Stimulated activated CD8-positive, alpha-beta memory T cell treated with anti-CD3 and anti-CD28 coated beads, Interleukin-7, amount 100 ng/mL, for 1 hour (primary cell): ENCODE data around the gene SRBD1.
"Not testable (repeated sequence)": the region's sequence is repeated elsewhere in the genome, so short reads cannot be mapped to it uniquely, and the experiment has no call there.

Source experiments
- DNase-seq, 2 donors: peaks; one replicate each; pipeline ENCODE4 v3.0.0-alpha.2; 2020; ENCODE audit warnings: low read depth in 2 of 2

The SRBD1 gene

DNA sequence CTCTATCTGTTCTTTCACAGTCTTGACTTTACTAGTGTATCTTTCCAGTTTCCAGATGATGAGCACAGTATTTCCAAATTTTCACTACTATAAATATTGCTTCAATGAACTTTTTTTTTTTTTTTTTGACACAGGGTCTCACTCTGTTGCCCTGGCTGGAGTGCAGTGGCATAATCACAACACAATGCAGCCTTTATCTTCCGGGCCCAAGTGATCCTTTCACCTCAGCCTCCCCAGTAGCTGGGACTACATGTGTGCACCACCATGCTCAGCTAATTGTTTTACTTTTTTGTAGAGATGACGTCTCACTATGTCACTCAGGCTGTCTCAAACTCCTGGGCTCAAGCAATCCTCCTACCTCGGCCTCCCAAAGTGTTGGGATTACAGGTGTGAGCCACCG is 142.8 kb downstream of the SRBD1 start:
- DNase-seq, result no peak

DNA sequence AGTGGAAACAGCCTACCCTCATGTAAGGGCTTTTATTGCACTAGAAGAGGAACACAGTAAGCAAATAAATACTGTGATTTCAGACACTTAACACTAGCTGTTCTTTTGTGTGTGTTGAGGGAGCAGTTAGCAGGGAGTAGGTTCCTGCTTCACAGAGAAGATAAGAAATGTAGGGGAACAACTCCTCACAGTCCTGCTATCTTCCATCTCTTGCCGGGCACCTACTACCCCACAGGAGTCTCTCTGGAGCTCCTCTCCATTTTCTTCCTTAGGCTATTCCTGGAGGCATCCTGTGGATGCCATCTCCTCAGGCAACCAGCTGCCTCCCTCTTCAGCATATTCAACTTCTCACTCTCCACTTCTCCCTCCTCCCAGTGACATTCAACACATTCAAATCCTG is 145.0 kb downstream of the SRBD1 start:
- DNase-seq, result no peak

DNA sequence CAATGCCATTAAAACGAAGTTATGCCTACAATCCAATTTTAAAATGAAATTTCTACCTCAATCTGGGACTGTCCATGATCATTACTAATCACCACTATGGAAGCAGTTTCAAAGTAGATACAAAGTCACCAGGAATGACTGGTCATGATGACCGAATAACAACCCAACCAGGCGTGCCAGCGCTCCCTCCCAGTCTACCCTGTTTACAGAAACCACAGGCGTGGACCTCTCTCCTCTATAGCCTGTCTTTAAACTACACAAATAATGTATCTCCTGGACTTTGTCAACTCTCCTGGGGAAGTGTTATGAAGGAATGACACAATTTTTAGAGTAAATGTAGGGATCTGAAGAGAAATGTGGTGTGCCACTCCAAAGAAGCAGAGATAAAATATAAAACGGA is 150.2 kb downstream of the SRBD1 start:
- no peak for DNase-seq

DNA sequence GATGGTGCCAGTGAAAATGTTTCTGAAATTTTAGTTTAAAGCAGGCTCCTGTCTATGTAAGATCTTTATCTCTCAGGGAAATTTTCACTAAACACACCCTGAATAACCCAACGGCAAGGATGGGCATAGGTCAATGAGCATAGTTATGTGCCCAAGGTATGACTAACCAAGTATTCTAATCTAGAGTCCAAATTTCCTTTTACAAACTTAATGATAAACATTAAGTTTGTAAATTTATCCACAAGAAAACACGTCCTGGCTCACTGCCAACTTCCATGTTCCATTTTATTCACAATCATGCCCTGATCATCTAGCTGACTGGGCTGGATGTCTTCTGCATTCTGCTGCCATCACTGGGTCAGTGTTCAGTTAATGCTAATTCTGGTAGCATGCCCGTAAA is 151.2 kb downstream of the SRBD1 start:
- DNase-seq, result no peak

DNA sequence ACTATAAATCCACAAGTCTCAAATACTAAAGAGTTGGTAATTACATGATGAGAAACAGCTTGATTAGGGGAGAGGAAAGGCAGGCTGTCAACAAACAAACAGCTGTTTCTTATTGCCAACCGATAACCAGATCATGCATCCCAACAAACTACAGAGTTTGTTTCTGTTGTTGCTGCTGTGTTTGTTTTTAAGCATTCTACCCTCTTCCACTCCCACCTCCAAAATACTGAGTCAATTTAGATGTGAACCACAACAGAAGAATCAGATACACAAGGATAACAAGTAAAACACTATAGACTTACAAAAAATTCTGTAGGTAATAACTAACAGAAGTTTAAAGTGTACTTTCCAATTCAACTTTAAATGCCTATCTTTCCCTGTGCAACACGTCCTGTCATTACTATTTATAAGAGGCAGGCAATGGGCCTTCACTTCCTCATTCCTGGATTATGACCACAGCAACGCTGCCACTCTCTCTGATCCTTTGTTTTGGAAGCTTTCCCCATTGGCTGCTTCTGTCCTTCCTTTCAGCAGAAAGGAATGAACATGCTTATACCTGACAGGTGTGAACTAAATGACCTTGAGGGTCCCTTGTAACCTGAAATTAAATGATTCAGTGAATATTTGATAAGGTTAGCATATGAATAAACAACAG is 152.0 kb downstream of the SRBD1 start:
- no peak for DNase-seq

DNA sequence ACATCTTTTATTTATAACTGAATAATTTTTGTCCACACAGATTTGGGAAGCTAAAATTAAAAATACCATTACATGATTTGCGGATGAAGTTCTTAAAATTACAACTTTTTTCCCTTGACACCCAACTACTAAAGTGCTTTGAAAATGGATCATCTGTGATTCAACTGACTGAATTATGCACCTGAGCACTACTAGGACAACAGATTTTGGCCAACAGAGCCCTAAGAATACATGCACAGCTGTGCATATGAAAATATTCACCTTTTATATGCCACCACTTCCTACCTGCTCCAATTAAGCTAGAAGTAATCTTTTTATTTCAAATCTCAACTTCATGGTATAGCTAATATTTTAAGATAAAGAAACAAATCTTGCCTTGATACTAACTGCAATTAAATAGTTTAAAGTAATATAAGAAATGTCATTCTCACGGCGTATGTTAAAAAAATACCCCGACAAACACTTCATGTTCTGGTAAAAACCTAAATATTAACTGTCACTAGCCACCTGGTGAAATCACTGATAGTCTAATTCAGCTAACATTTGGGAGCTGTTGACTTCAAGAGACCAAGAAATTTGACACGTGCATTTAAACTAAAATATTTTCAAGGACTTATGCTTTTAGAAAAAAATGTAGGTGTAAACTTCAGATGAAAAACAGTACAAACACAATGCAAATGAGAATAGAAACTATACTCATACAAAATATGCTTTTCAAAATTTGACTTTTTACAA is 153.7 kb downstream of the SRBD1 start:
- DNase-seq, result no peak

DNA sequence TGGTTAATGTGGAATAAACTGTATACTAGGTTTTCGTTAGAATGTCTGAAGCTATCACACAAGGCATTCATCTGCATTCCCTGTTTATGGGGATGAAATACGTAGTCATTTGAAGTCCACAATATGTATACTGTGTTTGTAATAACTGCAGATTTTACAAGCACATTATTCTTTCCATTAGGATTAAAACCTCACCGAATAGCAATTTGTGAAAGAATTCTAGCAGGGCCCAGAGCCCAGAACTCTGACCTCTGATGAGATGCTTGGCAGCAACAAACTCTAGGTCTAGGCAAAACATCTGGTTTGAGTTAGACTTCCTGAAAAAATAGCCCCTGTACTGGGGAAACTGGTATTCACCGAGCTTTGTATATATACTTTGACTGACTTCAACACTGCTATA is 158.2 kb downstream of the SRBD1 start:
- DNase-seq, result no peak

DNA sequence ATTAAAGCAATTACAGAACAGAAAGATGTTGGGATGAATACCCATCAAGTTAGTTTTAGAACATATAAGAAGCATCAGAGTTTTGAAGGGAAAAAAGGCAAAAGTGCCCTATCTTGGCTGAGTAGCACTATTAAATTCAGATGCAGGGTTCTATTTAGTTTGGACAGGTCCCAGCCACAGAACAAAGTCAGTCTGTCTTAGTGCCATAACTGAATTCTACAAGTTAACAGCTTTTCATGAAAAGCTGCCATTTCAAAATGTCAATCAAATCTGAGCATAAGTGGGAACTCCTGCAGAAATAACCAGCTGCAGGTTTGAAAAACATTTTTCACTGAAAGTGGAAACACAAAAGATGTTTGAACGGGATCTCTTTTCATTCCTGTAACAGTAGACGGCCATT is 160.4 kb downstream of the SRBD1 start:
- DNase-seq, result no peak

DNA sequence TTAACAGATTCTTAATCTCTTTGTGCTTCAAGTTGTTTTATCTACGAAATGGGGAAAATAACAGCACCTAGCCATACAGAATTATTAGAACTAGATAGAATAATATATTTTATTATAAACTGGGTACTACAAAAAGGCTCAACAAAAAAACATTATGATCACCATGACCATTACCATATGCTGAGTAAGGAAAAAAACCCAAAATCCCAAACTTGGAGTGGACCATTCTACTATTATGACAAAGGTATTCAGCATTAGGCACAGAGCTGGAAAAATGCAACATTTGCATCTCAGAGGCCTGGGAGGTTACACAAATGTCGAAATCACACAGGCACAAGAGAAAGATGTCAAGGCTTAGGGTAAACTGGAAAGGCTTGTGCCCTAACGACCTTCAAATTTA is 162.8 kb downstream of the SRBD1 start:
- no peak for DNase-seq

DNA sequence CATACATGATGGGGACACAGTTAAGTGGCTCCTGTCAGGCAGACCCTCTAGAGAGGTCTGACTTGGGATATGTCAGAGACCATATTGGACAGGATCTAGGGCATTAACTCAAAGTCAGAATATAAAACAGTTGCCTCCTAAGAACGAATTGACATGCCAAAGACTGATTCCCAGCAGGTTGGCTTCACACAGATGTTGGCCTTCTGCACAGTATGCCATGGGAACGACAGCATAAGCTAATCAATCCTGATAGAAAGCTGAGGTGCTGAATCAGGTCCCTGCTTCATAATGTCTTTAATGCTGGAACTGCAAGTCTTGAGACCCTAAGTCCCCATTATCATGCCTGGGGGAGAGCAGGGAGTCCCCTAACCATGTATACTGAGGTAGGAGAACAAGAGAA is 165.1 kb downstream of the SRBD1 start:
- DNase-seq, result no peak

DNA sequence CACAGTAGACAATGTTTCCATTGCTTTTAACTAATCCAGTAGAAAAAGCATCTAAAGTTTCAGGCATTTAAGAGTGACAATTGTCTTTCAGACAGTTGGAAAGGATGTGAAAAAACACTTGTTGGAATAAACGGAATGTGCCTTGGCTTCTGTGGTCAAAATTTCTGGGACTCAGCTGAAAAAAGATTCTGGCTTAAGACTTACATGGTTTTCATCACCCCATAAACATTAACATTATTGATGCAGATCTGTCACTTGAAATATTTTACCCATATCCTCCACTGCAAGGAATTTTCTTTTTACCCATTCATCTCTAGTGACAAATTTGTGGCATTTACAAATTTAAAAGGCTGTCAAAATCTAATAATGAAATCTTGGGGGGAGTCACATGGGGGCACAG is 166.0 kb downstream of the SRBD1 start:
- no peak for DNase-seq

DNA sequence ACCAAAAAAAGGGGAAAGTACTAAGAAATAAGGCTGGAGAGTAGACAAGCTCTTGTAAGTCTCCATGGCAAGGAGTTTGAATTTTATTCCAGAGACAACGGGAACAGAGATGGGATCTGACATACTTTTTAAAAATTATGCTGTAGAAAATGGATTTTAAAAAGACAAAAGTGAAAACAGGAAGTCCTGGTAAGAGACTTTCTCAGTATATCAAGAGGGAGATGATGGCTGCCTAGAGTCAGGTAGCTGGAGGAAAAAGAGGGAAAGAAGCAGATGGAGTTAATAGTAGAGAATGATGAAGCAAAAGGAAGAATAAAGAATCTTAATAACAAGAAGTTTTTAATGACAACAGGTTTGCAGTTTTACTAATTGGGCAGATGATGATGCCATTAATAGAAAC is 168.1 kb downstream of the SRBD1 start:
- no peak for DNase-seq

DNA sequence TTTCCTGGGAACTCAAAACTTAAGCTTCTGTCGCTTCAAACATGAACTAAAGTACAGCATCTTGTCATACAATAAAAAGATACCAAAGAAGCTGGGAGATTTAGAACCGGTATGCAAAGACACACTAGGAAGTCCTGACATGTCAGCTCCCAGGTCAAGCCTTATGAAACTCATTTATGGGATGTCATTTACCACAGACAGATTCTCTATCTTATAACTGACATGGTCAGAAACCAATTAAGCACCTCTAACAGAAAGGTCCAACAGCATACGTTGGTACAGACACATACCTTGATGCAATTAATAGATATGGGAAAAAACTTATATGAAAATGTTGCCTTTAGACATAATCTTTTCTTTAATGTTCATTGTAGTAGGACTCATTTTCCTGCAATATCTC is 169.0 kb downstream of the SRBD1 start:
- DNase-seq, result no peak

DNA sequence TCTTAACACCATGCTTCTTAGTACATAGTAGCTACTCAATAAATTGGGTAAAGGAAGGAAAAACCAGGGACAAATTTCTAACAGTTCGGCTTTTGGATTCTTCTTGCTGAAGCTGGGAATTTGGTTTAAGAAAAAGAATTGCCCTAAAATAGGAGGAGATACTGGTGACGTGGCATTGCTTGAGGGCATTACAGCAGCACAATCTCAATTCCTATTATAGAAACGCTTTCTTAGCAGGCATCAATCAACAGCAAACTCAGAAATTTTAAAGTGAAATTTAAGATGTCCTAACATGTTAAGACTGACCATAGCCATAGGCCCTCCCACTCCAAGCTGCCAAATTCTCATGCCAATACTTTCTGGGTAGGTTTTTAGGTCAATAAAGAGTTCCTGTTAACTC is 169.5 kb downstream of the SRBD1 start:
- no peak for DNase-seq

DNA sequence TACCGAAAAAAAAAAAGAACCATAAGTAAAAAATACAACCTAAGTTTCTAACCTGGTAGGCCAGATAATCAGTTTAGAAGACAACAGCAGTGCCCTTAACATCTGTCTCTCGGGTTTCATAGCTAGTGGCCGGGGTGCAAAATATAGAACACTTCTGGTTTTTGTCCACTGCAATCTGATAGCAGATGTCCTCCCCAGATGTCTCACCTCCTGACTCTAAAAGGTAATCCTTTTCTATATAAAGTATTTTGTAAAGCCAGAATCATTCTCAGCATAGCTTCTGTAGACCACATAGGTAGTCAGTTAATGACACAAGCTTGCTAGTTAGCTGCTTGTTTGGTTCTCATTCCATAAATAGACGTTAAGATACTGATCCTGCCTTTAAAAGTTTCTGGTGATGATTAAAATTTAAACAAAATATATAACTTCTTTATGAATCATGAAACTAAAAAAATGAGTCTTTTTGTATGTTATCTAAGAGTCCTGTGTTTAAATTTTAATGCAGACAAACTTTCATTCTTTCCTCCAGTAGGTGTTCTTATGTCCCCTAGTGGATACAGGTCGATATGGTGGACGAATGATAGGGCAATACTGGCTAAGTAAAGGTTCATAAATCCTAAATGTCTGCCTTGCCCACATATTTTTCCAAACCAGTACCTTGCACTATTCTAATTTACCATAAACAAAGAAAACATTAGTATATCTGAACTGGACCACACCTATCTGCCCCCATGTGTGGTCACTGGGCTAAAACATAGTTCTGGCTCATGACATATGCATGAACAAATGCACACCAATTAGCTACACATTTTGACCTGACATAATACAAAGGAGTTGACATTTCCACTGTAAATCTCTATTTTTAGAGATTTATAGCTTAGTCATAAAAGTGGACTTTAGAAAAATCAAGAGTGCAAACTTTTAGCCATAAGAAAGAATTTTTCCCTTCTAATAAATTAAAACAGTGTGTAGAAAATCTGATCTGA is 171.0 kb downstream of the SRBD1 start:
- DNase-seq, result no peak

DNA sequence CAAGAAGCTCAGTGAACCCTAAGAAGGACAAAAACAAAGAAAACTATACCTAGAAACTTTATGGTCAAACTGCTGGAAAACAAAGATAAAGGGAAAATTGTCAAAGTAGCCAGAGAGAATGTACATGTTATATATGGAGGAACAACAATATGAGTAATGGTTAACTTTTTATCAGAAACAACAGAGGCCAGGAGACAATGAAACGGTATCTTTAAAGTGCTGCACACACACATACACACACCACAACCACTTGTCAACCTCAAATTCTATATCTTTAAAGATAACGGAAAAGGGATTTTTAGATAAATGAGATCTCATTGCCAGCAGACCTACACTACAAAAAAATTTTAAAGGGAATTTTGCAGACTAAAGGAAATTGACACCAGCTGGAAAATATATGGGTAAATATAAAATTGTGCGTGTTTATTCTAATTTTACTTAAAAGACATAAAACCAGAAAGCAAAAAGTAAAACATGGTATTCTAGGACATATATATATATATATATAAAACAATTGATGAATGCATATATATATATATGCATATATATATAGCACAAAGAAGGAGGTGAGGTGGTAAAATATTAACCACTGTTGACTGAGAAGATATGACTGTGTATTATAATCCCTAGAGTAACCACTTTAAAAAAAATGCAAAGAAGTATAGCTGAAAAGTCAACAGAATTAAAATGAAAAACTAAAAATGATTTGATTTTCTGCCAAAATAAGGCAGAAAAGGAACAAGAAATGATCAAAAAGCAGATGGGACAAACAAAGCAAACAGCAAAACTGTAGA is 172.0 kb downstream of the SRBD1 start:
- no peak for DNase-seq

DNA sequence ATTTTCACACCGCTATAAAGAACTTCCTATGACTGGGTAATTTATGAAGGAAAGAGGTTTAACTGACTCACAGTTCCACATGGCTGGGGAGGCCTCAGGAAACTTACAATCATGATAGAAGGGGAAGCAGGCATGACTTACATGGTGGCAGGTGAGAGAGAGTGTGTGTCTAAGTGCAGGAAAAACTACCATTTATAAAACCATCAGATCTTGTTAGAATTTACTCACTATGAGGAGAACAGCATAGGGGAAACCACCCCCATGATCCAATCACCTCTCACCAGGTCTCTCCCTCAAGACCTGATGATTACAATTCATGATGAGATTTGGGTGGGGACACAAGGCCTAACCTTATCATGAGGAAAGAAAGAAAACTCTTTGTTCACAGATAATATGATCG is 174.6 kb downstream of the SRBD1 start:
- no peak for DNase-seq

DNA sequence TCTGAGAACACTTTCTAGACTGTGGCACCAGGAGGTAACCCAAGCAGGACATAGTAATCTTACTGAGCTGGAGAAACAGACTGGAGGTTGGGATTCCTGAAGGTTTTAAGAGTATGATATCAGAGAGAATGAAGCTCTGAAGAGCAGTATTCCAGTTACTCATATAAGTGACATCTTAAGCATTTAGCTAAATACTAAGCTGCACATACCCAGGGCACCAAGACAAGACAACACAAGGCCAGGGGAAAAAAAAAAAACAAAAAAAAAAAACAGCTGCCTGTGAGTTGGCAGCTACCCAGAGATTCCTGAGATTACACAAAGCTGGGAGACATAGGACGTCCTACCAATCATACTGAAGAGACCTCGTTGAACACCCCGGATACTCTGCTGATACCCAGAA is 175.8 kb downstream of the SRBD1 start:
- no peak for DNase-seq

DNA sequence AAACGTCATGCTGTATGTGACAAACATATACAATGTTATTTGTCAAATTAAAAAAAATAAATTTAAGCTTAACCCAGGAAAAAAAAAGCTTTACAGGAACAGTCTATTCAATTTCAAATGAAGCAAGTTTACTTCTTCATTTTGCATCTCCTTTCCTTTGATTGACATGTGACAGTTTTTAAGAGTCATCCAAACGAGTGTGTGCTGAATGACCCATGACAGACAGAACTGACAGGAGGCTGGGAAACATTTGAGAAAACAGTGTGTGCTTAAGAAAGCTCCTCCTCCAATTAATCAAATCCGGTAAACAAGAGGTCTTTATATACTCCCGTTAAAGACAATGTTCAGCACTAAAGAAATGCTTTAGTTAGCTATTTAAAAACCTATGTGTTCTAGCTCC is 177.7 kb downstream of the SRBD1 start:
- no peak for DNase-seq

DNA sequence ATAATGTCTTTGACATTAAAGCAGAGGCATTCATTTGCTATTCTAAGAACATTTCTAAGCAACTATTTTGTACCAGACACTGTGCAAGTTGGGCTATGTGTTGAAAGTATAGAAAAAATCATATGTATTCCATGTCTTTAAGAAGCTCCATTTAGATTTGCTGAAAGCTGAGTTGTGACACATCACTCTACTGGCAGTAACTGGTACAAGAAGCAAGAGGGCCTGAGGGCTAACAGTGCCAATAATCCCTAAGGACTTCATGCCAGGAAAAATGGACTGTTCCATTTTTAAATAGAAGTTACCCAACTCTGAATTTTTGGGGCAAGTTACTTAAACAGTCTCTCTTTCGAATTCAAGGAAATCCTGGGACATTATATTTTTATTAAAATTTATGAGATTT is 178.7 kb downstream of the SRBD1 start:
- DNase-seq, result no peak

DNA sequence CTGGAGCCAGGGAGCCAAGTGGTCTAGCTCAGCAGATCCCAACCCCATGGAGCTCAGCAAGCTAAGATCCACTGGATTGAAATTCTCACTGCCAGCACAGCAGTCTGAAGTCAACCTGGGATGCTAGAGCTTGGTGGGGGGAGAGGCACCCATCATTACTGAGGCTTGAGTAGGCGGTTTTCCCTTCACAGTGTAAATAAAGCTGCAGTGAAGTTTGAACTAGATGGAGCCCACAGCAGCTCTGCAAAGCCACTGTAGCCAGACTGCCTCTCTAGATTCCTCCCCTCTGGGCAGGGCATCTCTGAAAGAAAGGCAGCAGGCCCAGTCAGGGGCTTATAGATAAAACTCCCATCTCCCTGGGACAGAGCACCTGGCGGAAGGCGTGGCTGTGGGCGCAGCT is 185.0 kb downstream of the SRBD1 start:
- DNase-seq, result not testable (repeated sequence)

DNA sequence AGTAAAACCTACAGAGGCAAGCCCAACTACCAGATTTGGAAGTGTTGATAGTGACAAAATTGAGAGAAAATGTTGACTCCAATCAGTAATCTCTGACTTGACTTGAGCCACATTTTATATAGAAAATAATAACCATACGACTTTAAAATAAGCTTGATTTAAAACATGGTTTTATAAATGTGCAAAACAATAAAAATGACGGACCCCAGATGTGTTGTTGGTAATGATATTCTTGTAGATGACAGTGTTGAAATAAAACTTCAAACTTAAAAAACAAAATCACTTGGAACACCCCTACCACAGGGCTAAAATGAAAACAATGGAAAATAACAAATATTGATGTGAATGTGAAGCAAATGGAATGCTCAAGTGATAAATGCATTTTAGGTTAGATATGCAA is 188.1 kb downstream of the SRBD1 start:
- no peak for DNase-seq
